Measurements from ENCODE around the gene NCK2. TPM values are rescaled to one million over a fixed set of nuclear protein-coding genes. Genes with fewer than 3 reads are reported as not detected.

The NCK2 gene
- polyA plus RNA-seq, 1 experiment = 20.5 TPM

GRCh38 chr2:105870858-105871257, 126.1 kb downstream of the NCK2 start:
- ChIA-PET POLR2A (interaction anchor here (0.6 kb wide), 1 partner anchor 268 kb away, joined by 3 read pairs; no protein-coding TSS in a partner anchor), CTCF (no interaction called here)
- Histone ChIP-seq H3K27ac (ENCODE audit: low read depth, low read length) (no peak overlapping the region), H3K27me3 (ENCODE audit: control insufficient read depth, insufficient read depth, low read length) (no peaks in the 10 kb centered on the region), H3K9me3 (ENCODE audit: control insufficient read depth, insufficient read depth, low read length) (no peaks in the 10 kb centered on the region; the same call in 1 of the 2 replicates), H3K4me3 (ENCODE audit: low read depth, low read length) (no peak overlapping the region)
- TF ChIP-seq, protein P1, sequence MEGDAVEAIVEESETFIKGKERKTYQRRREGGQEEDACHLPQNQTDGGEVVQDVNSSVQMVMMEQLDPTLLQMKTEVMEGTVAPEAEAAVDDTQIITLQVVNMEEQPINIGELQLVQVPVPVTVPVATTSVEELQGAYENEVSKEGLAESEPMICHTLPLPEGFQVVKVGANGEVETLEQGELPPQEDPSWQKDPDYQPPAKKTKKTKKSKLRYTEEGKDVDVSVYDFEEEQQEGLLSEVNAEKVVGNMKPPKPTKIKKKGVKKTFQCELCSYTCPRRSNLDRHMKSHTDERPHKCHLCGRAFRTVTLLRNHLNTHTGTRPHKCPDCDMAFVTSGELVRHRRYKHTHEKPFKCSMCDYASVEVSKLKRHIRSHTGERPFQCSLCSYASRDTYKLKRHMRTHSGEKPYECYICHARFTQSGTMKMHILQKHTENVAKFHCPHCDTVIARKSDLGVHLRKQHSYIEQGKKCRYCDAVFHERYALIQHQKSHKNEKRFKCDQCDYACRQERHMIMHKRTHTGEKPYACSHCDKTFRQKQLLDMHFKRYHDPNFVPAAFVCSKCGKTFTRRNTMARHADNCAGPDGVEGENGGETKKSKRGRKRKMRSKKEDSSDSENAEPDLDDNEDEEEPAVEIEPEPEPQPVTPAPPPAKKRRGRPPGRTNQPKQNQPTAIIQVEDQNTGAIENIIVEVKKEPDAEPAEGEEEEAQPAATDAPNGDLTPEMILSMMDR (IDR thresholded peaks at IDR 0.05; ENCODE audit: low read depth, low read length) = no peak
- no peak for DNase-seq (ENCODE audit: low read depth, low spot score)

GRCh38 chr2:105872142-105872728, 127.5 kb downstream of the NCK2 start:
- no peak overlapping the region for H3K4me3 ChIP-seq (ENCODE audit: low read depth, low read length)
- H3K27me3 ChIP-seq (ENCODE audit: control insufficient read depth, insufficient read depth, low read length) = no peaks in the 10 kb centered on the region
- no peak overlapping the region for H3K27ac ChIP-seq (ENCODE audit: low read depth, low read length)
- ChIA-PET CTCF (no interaction called here), POLR2A (no interaction called here)
- DNase-seq (ENCODE audit: low read depth, low spot score) = no peak
- TF ChIP-seq, protein P1 (IDR thresholded peaks at IDR 0.05; ENCODE audit: low read depth, low read length) = no peak
- no peaks in the 10 kb centered on the region; the same call in 1 of the 2 replicates for H3K9me3 ChIP-seq (ENCODE audit: control insufficient read depth, insufficient read depth, low read length)

GRCh38 chr2:105872830-105873229, 128.1 kb downstream of the NCK2 start:
- Histone ChIP-seq H3K27me3 (ENCODE audit: control insufficient read depth, insufficient read depth, low read length) (no peaks in the 10 kb centered on the region), H3K27ac (ENCODE audit: low read depth, low read length) (no peak overlapping the region), H3K9me3 (ENCODE audit: control insufficient read depth, insufficient read depth, low read length) (no peaks in the 10 kb centered on the region; the same call in 1 of the 2 replicates), H3K4me3 (ENCODE audit: low read depth, low read length) (no peak overlapping the region)
- DNase-seq (ENCODE audit: low read depth, low spot score) = no peak
- ChIA-PET POLR2A (no interaction called here), CTCF (no interaction called here)
- TF ChIP-seq, protein P1 (IDR thresholded peaks at IDR 0.05; ENCODE audit: low read depth, low read length) = no peak

- H3K27ac ChIP-seq (ENCODE audit: low read depth, low read length) = peak overlapping the region; percentile 31
- H3K27me3 ChIP-seq (ENCODE audit: control insufficient read depth, insufficient read depth, low read length) = no peaks in the 10 kb centered on the region
- POLR2A ChIA-PET = no interaction called here
- H3K4me3 ChIP-seq (ENCODE audit: low read depth, low read length) = no peak overlapping the region
- CTCF ChIA-PET = no interaction called here
- TF ChIP-seq, protein P1 (IDR thresholded peaks at IDR 0.05; ENCODE audit: low read depth, low read length) = no peak
- H3K9me3 ChIP-seq (ENCODE audit: control insufficient read depth, insufficient read depth, low read length) = no peaks in the 10 kb centered on the region; the same call in none of the 2 replicates
- DNase-seq (ENCODE audit: low read depth, low spot score) = no peak
These were observed 128.6 kb downstream of the NCK2 start for GRCh38 chr2:105873281-105873680.

- H3K9me3 ChIP-seq (ENCODE audit: control insufficient read depth, insufficient read depth, low read length) = no peaks in the 10 kb centered on the region; the same call in none of the 2 replicates
- ChIA-PET POLR2A (no interaction called here), CTCF (interaction anchor here (1.0 kb wide), 1 partner anchor 15 kb away, joined by 3 read pairs; no protein-coding TSS in a partner anchor)
- H3K27me3 ChIP-seq (ENCODE audit: control insufficient read depth, insufficient read depth, low read length) = no peaks in the 10 kb centered on the region
- TF ChIP-seq, protein P1 (IDR thresholded peaks at IDR 0.05; ENCODE audit: low read depth, low read length) = no peak
- peak overlapping the region; percentile 31 for H3K27ac ChIP-seq (ENCODE audit: low read depth, low read length)
- no peak for DNase-seq (ENCODE audit: low read depth, low spot score)
- H3K4me3 ChIP-seq (ENCODE audit: low read depth, low read length) = 0 out of 2 replicates have a peak overlapping the region, but pooled peaks have one; percentile 10
These were observed 129.0 kb downstream of the NCK2 start for GRCh38 chr2:105873721-105874120.
